Vagina (tissue), 2 donors: ENCODE results near the gene SPIB.

Source experiments
- POLR2A ChIP-seq, 2 donors: fragments of 450-650 bp; IDR thresholded peaks; one replicate each; pipeline ENCODE4 v1.6.1; 2017; ENCODE audit warnings: antibody characterized with exemption in 2 of 2, mild to moderate bottlenecking in 2 of 2, moderate library complexity in 2 of 2
- POLR2AphosphoS5 ChIP-seq, 2 donors: sonication (generic); formaldehyde crosslinking; IDR thresholded peaks; one replicate each; pipeline ENCODE4 v1.9.0; 2017; ENCODE audit warnings: antibody characterized with exemption in 2 of 2, mild to moderate bottlenecking in 2 of 2, low read depth in 1 of 2; ENCODE audit not compliant: insufficient read depth in 1 of 2
- TF ChIP-seq, protein P1 (sequence below), 3 experiments: fragments of 450-650 bp in 2 of 3; fragments of 200-600 bp in 1 of 3; sonication (generic) in 1 of 3; IDR thresholded peaks; one replicate each; pipeline ENCODE4 v1.5.1; 2017 to 2019; ENCODE audit warnings: antibody characterized with exemption in 3 of 3, mild to moderate bottlenecking in 2 of 3, moderate library complexity in 2 of 3

DNA sequence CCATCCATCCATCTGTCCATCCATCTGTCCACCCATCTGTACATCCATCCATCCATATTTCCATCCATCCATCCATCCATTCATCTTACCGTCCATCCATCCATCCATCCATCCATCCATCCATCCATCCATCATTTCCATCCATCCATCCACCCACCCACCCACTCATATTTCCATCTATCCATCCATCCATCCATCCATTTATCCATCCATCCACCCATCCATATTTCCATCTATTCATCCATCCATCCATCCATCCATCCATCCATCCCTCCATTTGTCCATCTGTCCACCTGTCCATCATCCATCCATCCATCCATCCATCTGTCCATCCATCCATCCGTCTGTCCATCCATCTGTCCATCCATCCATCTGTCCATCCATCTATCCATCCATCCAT lies 37.3 kb downstream of the SPIB start:
- TF ChIP-seq, protein P1, sequence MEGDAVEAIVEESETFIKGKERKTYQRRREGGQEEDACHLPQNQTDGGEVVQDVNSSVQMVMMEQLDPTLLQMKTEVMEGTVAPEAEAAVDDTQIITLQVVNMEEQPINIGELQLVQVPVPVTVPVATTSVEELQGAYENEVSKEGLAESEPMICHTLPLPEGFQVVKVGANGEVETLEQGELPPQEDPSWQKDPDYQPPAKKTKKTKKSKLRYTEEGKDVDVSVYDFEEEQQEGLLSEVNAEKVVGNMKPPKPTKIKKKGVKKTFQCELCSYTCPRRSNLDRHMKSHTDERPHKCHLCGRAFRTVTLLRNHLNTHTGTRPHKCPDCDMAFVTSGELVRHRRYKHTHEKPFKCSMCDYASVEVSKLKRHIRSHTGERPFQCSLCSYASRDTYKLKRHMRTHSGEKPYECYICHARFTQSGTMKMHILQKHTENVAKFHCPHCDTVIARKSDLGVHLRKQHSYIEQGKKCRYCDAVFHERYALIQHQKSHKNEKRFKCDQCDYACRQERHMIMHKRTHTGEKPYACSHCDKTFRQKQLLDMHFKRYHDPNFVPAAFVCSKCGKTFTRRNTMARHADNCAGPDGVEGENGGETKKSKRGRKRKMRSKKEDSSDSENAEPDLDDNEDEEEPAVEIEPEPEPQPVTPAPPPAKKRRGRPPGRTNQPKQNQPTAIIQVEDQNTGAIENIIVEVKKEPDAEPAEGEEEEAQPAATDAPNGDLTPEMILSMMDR (IDR thresholded peaks at IDR 0.05), result no peak
- TF ChIP-seq POLR2AphosphoS5 (IDR thresholded peaks at IDR 0.05; ENCODE audit: insufficient read depth in 1 of 2, low read depth in 1 of 2) (no peak), POLR2A (IDR thresholded peaks at IDR 0.05) (no peak)
